ENCODE measurements around the gene CDK2AP2.
A peak's percentile ranks its signal among the peaks of the same experiment; 100 is the strongest.
"Not testable (repeated sequence)": the region's sequence is repeated elsewhere in the genome, so short reads cannot be mapped to it uniquely, and the experiment has no call there.

CDK2AP2 gene

GRCh38 chr11:67507864-67508485, at the start of gene CDK2AP2:
Gene CDK2AP2 (minus strand): TSS chr11:67508162. CDS start chr11:67508082, 80 bp downstream.
- peak; percentile 96 for DNase-seq

GRCh38 chr11:67556244-67556643, 48.3 kb upstream of the CDK2AP2 start:
- DNase-seq: no peak

- DNase-seq: not testable (repeated sequence)
Measured at GRCh38 chr11:67551697-67552096, 43.7 kb upstream of the CDK2AP2 start.

GRCh38 chr11:67551127-67551526, 43.2 kb upstream of the CDK2AP2 start:
- no peak for DNase-seq

GRCh38 chr11:67548555-67549110, 40.7 kb upstream of the CDK2AP2 start:
- DNase-seq: no peak

GRCh38 chr11:67548112-67548511, 40.1 kb upstream of the CDK2AP2 start:
- not testable (repeated sequence) for DNase-seq

GRCh38 chr11:67545280-67545679, 37.3 kb upstream of the CDK2AP2 start:
- DNase-seq: no peak

GRCh38 chr11:67544616-67545242, 36.8 kb upstream of the CDK2AP2 start:
- no peak for DNase-seq

- no peak for DNase-seq
Measured at GRCh38 chr11:67543585-67543984, 35.6 kb upstream of the CDK2AP2 start.

GRCh38 chr11:67542971-67543370, 35.0 kb upstream of the CDK2AP2 start:
- no peak for DNase-seq

GRCh38 chr11:67542169-67542568, 34.2 kb upstream of the CDK2AP2 start:
- DNase-seq: no peak

GRCh38 chr11:67541198-67541597, 33.2 kb upstream of the CDK2AP2 start:
- no peak for DNase-seq

GRCh38 chr11:67539550-67539949, 31.6 kb upstream of the CDK2AP2 start:
- DNase-seq: no peak

GRCh38 chr11:67538823-67539505, 31.0 kb upstream of the CDK2AP2 start:
- DNase-seq: no peak

GRCh38 chr11:67538306-67538705, 30.3 kb upstream of the CDK2AP2 start:
- no peak for DNase-seq

GRCh38 chr11:67535561-67535960, 27.6 kb upstream of the CDK2AP2 start:
- no peak for DNase-seq

- no peak for DNase-seq
Measured at GRCh38 chr11:67534070-67534679, 26.2 kb upstream of the CDK2AP2 start.

GRCh38 chr11:67532889-67533288, 24.9 kb upstream of the CDK2AP2 start:
- no peak for DNase-seq

GRCh38 chr11:67530282-67530592, 22.3 kb upstream of the CDK2AP2 start:
- no peak for DNase-seq

- DNase-seq: no peak
Measured at GRCh38 chr11:67528376-67528775, 20.4 kb upstream of the CDK2AP2 start.

GRCh38 chr11:67525275-67525976, 17.5 kb upstream of the CDK2AP2 start:
- no peak for DNase-seq

GRCh38 chr11:67524480-67524808, 16.5 kb upstream of the CDK2AP2 start:
- DNase-seq: no peak

Measured in DMS79 treated with DMSO at 0.1 percent for 48 hours (cell line).